PC-9 (cell line): Measurements from ENCODE around the gene LCE3D. TPM values are rescaled to one million over a fixed set of nuclear protein-coding genes. Genes with fewer than 3 reads are reported as not detected.

Experiments used
- BruUV-seq: library from RNA; stranded (reverse); fragments of 400-500 nt; replicated peaks from 2 replicates; lab custom pipeline; 2021; lab: Mats Ljungman, UMichigan
- CTCF ChIA-PET: fragments of 300-600 bp; sonication (Branson Sonifier 250); formaldehyde crosslinking; loops from one replicate; lab custom pipeline; 2022; ENCODE audit warnings: antibody characterized with exemption; lab: Charles Lee
- POLR2A ChIA-PET: fragments of 300-600 bp; sonication (Branson Sonifier 250); formaldehyde crosslinking; loops from one replicate; lab custom pipeline; 2022; ENCODE audit warnings: antibody characterized with exemption; ENCODE audit not compliant: unreplicated experiment; lab: Charles Lee
- DNase-seq, 2 experiments: peaks; one replicate each; pipeline versions ENCODE4 v3.0.0 to v3.0.0-alpha.2; 2015 to 2022; ENCODE audit warnings: mixed read lengths in 1 of 2
- H2AFZ ChIP-seq: fragments of 200-600 bp; sonication (generic); 2 replicates; pipeline ENCODE4 v1.8.1; 2017; ENCODE audit warnings: antibody characterized with exemption
- H3F3A ChIP-seq: fragments of 200-600 bp; sonication (generic); 2 replicates; pipeline ENCODE4 v1.8.1; 2017; ENCODE audit warnings: antibody characterized with exemption, mild to moderate bottlenecking, low read depth; ENCODE audit not compliant: insufficient read depth
- H3K27ac ChIP-seq: fragments of 200-600 bp; sonication (generic); 2 replicates; pipeline ENCODE4 v1.6.1; 2016; ENCODE audit warnings: mixed run types
- H3K27me3 ChIP-seq: fragments of 200-600 bp; sonication (generic); 2 replicates; pipeline ENCODE4 v1.6.1; 2016; ENCODE audit warnings: low read depth, mixed run types; ENCODE audit not compliant: insufficient read depth
- H3K36me3 ChIP-seq: fragments of 200-600 bp; sonication (generic); 2 replicates; pipeline ENCODE4 v1.6.1; 2016; ENCODE audit warnings: low read depth, mixed run types
- H3K4me1 ChIP-seq: fragments of 200-600 bp; sonication (generic); replicated peaks from 2 replicates; pipeline ENCODE4 v1.6.1; 2016; ENCODE audit warnings: mixed run types; ENCODE audit not compliant: insufficient read depth
- H3K4me2 ChIP-seq: fragments of 200-600 bp; sonication (generic); 2 replicates; pipeline ENCODE4 v1.6.1; 2017; ENCODE audit warnings: mixed run types
- H3K4me3 ChIP-seq: fragments of 200-600 bp; sonication (generic); 2 replicates; pipeline ENCODE4 v1.6.1; 2016; ENCODE audit warnings: mixed run types
- H3K79me2 ChIP-seq: fragments of 200-600 bp; sonication (generic); 2 replicates; pipeline ENCODE4 v1.6.1; 2017; ENCODE audit warnings: low read depth, mixed run types
- H3K9me2 ChIP-seq: fragments of 200-600 bp; sonication (generic); 2 replicates; pipeline ENCODE4 v1.8.1; 2017; ENCODE audit warnings: mild to moderate bottlenecking; ENCODE audit not compliant: insufficient read depth
- H3K9me3 ChIP-seq: fragments of 200-600 bp; sonication (generic); 2 replicates; pipeline ENCODE4 v1.8.1; 2016; ENCODE audit warnings: low read depth; ENCODE audit not compliant: insufficient read depth
- H4K20me1 ChIP-seq: fragments of 200-600 bp; sonication (generic); 2 replicates; pipeline ENCODE4 v1.8.1; 2017; ENCODE audit not compliant: insufficient read depth
- CTCF ChIP-seq: fragments of 200-600 bp; sonication (generic); conservative IDR thresholded peaks from 2 replicates; pipeline ENCODE4 v1.6.1; 2017; ENCODE audit warnings: mixed run types, antibody characterized with exemption, mild to moderate bottlenecking, moderate library complexity
- EZH2 ChIP-seq: fragments of 200-600 bp; sonication (generic); IDR thresholded peaks from 2 replicates; pipeline ENCODE4 v1.8.0; 2017; ENCODE audit warnings: antibody characterized with exemption, low read depth
- intact Hi-C: fragments of 100-400 bp; cut with micrococcal nuclease; formaldehyde crosslinking; loops from one replicate; pipeline ENCODE4 v1.10.0; 2022; ENCODE audit not compliant: unreplicated experiment
- total RNA-seq: library from RNA; stranded (reverse); gene quantifications from 2 replicates; pipeline ENCODE4 v1.2.3, GENCODE V29; 2021

LCE3D gene
- total RNA-seq, 1 experiment from 2014 or later = not detected

- Histone ChIP-seq H3K27ac (no peak overlapping the region), H3K9me3 (no peaks in the 10 kb centered on the region), H3K79me2 (no peaks in the 10 kb centered on the region), H3K4me3 (no peak overlapping the region), H3K4me1 (no peaks in the 10 kb centered on the region), H4K20me1 (no peaks in the 10 kb centered on the region), H3K9me2 (no peaks in the 10 kb centered on the region), H3K27me3 (peaks cover 22% of the 10 kb centered on the region; the same call in 1 of the 2 replicates), H3K36me3 (no peaks in the 10 kb centered on the region), H3F3A (no peaks in the 10 kb centered on the region), H2AFZ (no peak overlapping the region), H3K4me2 (no peak overlapping the region)
- ChIA-PET CTCF (no interaction called here), POLR2A (no interaction called here)
- TF ChIP-seq EZH2 (no peak), CTCF (no peak)
- BruUV-seq = no TSS peak
- no peak for DNase-seq
- intact Hi-C loops = no loop called here
Observed at GRCh38 chr1:152537496-152537895, 42.8 kb downstream of the LCE3D start.

- no peak for DNase-seq
- H3F3A ChIP-seq = no peaks in the 10 kb centered on the region
- H2AFZ ChIP-seq = no peak overlapping the region
- intact Hi-C loops = no loop called here
- no peaks in the 10 kb centered on the region for H3K79me2 ChIP-seq
- TF ChIP-seq EZH2 (no peak), CTCF (no peak)
- CTCF ChIA-PET = interaction anchor here (0.6 kb wide), 1 partner anchor 1110 kb away, joined by 6 read pairs; no protein-coding TSS in a partner anchor
- H3K9me2 ChIP-seq = no peaks in the 10 kb centered on the region
- H3K27ac ChIP-seq = no peak overlapping the region
- no peaks in the 10 kb centered on the region for H3K9me3 ChIP-seq
- peaks cover 22% of the 10 kb centered on the region; the same call in 1 of the 2 replicates for H3K27me3 ChIP-seq
- no TSS peak for BruUV-seq
- POLR2A ChIA-PET = no interaction called here
- no peaks in the 10 kb centered on the region for H3K36me3 ChIP-seq
- H3K4me2 ChIP-seq = no peak overlapping the region
- H4K20me1 ChIP-seq = no peaks in the 10 kb centered on the region
- H3K4me3 ChIP-seq = no peak overlapping the region
- H3K4me1 ChIP-seq = no peaks in the 10 kb centered on the region
Observed at GRCh38 chr1:152535774-152536173, 44.5 kb downstream of the LCE3D start.

DNA sequence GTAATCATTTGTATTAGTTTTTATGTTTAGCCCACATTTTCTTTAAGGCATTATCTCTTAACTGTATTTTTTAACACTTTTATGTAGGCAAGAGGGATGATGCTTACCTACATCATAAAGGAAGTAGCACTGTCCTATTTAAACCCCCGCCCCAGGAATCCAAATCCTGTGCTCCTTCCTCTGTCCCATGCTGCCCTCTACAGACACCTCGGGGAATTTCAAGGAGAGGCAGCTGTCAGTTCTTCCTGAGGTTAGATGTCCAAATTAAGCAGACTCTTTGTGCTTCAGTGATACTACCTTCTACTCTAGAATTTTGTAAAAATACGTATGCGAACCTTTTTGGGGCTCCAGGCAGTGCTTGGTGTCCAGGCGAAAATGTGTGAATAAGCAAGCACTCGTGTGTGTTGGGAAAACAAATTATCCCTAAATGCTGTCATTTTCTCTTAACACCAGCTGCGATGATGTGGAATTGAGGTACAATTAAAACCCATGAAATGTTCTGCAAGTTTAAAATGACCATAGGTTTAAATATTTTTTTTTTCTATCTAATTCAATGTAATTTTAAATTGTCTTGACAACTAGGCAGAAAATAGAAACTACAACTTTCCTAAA, 46.9 kb downstream of the LCE3D start:
- no peaks in the 10 kb centered on the region for H3K36me3 ChIP-seq
- intact Hi-C loops = no loop called here
- DNase-seq = peak in 1 of 2 experiments; percentile 35
- no peak overlapping the region for H3K4me2 ChIP-seq
- H3F3A ChIP-seq = no peaks in the 10 kb centered on the region
- peaks cover 22% of the 10 kb centered on the region; the same call in 1 of the 2 replicates for H3K27me3 ChIP-seq
- H3K79me2 ChIP-seq = no peaks in the 10 kb centered on the region
- no peaks in the 10 kb centered on the region for H4K20me1 ChIP-seq
- no peak overlapping the region for H2AFZ ChIP-seq
- H3K9me2 ChIP-seq = no peaks in the 10 kb centered on the region
- no peak overlapping the region for H3K27ac ChIP-seq
- H3K9me3 ChIP-seq = no peaks in the 10 kb centered on the region
- TF ChIP-seq EZH2 = no peak
- peak; percentile 90 for TF ChIP-seq CTCF
- H3K4me3 ChIP-seq = no peak overlapping the region
- H3K4me1 ChIP-seq = no peaks in the 10 kb centered on the region
- no TSS peak for BruUV-seq
- ChIA-PET POLR2A (no interaction called here), CTCF (no interaction called here)

Other genes starting within 250 kb of the LCE3D start
- gene FLG2, start 220.5 kb downstream of the LCE3D start, total RNA-seq = not detected in 2 replicates
- gene CRNN, start 166.3 kb downstream of the LCE3D start, total RNA-seq = not detected in 2 replicates
- not detected in 2 replicates for gene LCE5A, start 69.7 kb downstream of the LCE3D start, total RNA-seq
- not detected in 2 replicates for gene CRCT1, start 66.0 kb downstream of the LCE3D start, total RNA-seq
- not detected in 2 replicates for gene LCE3E, start 13.7 kb downstream of the LCE3D start, total RNA-seq
- gene LCE3C, start 19.7 kb upstream of the LCE3D start, total RNA-seq = not detected in 2 replicates
- gene LCE3B, start 33.3 kb upstream of the LCE3D start, total RNA-seq = not detected in 2 replicates
- gene LCE3A, start 42.6 kb upstream of the LCE3D start, total RNA-seq = not detected in 2 replicates
- gene LCE2D, start 82.9 kb upstream of the LCE3D start, total RNA-seq = not detected in 2 replicates
- gene LCE2C, start 94.8 kb upstream of the LCE3D start, total RNA-seq = not detected in 2 replicates
- gene LCE2B, start 105.6 kb upstream of the LCE3D start, total RNA-seq = not detected in 2 replicates
- gene LCE2A, start 117.8 kb upstream of the LCE3D start, total RNA-seq = not detected in 2 replicates
- not detected in 2 replicates for gene LCE4A, start 127.6 kb upstream of the LCE3D start, total RNA-seq
- not detected in 2 replicates for gene KPRP, start 177.5 kb upstream of the LCE3D start, total RNA-seq
- gene LCE1F, start 194.6 kb upstream of the LCE3D start, total RNA-seq = not detected in 2 replicates
- not detected in 2 replicates for gene LCE1E, start 205.7 kb upstream of the LCE3D start, total RNA-seq
- gene LCE1D, start 216.2 kb upstream of the LCE3D start, total RNA-seq = not detected in 2 replicates
- gene LCE1C, start 226.1 kb upstream of the LCE3D start, total RNA-seq = not detected in 2 replicates
- gene LCE1B, start 231.5 kb upstream of the LCE3D start, total RNA-seq = not detected in 2 replicates
- gene LCE1A, start 247.0 kb upstream of the LCE3D start, total RNA-seq = not detected in 2 replicates